Gastroesophageal sphincter (tissue), 4 donors: ENCODE measurements around the gene RESP18. TPM values are rescaled to one million over a fixed set of nuclear protein-coding genes. Genes with fewer than 3 reads are reported as not detected.
"Not testable (repeated sequence)": the region's sequence is repeated elsewhere in the genome, so short reads cannot be mapped to it uniquely, and the experiment has no call there.

ENCODE experiments used
- ATAC-seq: fragments of 150-250 bp; one replicate; pipeline ENCODE4 v1.9.1; 2016; ENCODE audit warnings: mild to moderate bottlenecking, moderate library complexity
- H3K27ac ChIP-seq, 4 donors: fragments of 200-600 bp; sonication (generic) in 3 of 4; 1 replicate in 3 of 4; 2 replicates in 1 of 4; pipeline ENCODE4 v1.5.1; 2016 to 2019
- H3K27me3 ChIP-seq: fragments of 200-600 bp; sonication (generic); one replicate; pipeline ENCODE4 v1.5.1; 2019
- H3K36me3 ChIP-seq, 2 donors: fragments of 200-600 bp; sonication (generic); one replicate each; pipeline ENCODE4 v1.5.1; 2019; ENCODE audit warnings: control low read depth in 1 of 2
- H3K4me1 ChIP-seq, 3 donors: fragments of 200-600 bp; sonication (generic); 1 replicate in 2 of 3; 2 replicates in 1 of 3; pipeline ENCODE4 v1.5.1; 2016 to 2019; ENCODE audit warnings: control low read depth in 2 of 3
- H3K4me3 ChIP-seq, 2 donors: fragments of 200-600 bp; sonication (generic); one replicate each; pipeline ENCODE4 v1.5.1; 2019; ENCODE audit warnings: mild to moderate bottlenecking in 1 of 2, moderate library complexity in 1 of 2
- H3K9me3 ChIP-seq, 3 donors: fragments of 200-600 bp; sonication (generic); one replicate each; pipeline ENCODE4 v1.5.1; 2017 to 2019; ENCODE audit warnings: control low read depth in 2 of 3
- EP300 ChIP-seq: sonication (generic); formaldehyde crosslinking; IDR thresholded peaks from one replicate; pipeline ENCODE4 v1.6.1; 2017; ENCODE audit warnings: antibody characterized with exemption, mild to moderate bottlenecking
- POLR2A ChIP-seq, 2 donors: fragments of 450-650 bp; IDR thresholded peaks; one replicate each; pipeline ENCODE4 v1.6.1; 2017; ENCODE audit warnings: antibody characterized with exemption in 2 of 2, mild to moderate bottlenecking in 2 of 2, moderate library complexity in 1 of 2
- POLR2AphosphoS5 ChIP-seq: sonication (generic); formaldehyde crosslinking; IDR thresholded peaks from one replicate; pipeline ENCODE4 v1.6.1; 2017; ENCODE audit warnings: antibody characterized with exemption
- WGBS, 2 donors: methylation state at CpG; one replicate each; pipeline ENCODE4 v1.1.5; 2018; ENCODE audit warnings: low coverage in 1 of 2; 5-methylcytosine and 5-hydroxymethylcytosine counted together
- total RNA-seq, 4 donors: library from RNA; depleted of rRNA; stranded (reverse); fragments of >200 nt; gene quantifications; one replicate each; pipeline ENCODE4 v1.1.0, GENCODE V29; 2016
- TF ChIP-seq, protein P1 (sequence below), 4 experiments: fragments of 200-600 bp in 2 of 4; fragments of 450-650 bp in 2 of 4; sonication (generic) in 1 of 4; IDR thresholded peaks; one replicate each; pipeline ENCODE4 v1.5.1; 2017 to 2019; ENCODE audit warnings: antibody characterized with exemption in 4 of 4, mild to moderate bottlenecking in 2 of 4, moderate library complexity in 2 of 4

RESP18 gene
- total RNA-seq, 4 donors from 2014 or later: not detected

GRCh38 chr2:219327719-219328118 is 4.8 kb downstream of the RESP18 start:
- no peaks in the 10 kb centered on the region for H3K36me3 ChIP-seq
- WGBS, 2 donors: 23% methylated on average over 2 of the region's 2 CpGs; no CpG with 5 or more reads in 1 of the 2 donors
- no peaks in the 10 kb centered on the region for H3K9me3 ChIP-seq
- peaks cover 74% of the 10 kb centered on the region for H3K27me3 ChIP-seq
- ATAC-seq: no peak
- TF ChIP-seq POLR2AphosphoS5 (no peak), POLR2A (IDR thresholded peaks at IDR 0.05) (no peak), EP300 (no peak)
- TF ChIP-seq, protein P1, sequence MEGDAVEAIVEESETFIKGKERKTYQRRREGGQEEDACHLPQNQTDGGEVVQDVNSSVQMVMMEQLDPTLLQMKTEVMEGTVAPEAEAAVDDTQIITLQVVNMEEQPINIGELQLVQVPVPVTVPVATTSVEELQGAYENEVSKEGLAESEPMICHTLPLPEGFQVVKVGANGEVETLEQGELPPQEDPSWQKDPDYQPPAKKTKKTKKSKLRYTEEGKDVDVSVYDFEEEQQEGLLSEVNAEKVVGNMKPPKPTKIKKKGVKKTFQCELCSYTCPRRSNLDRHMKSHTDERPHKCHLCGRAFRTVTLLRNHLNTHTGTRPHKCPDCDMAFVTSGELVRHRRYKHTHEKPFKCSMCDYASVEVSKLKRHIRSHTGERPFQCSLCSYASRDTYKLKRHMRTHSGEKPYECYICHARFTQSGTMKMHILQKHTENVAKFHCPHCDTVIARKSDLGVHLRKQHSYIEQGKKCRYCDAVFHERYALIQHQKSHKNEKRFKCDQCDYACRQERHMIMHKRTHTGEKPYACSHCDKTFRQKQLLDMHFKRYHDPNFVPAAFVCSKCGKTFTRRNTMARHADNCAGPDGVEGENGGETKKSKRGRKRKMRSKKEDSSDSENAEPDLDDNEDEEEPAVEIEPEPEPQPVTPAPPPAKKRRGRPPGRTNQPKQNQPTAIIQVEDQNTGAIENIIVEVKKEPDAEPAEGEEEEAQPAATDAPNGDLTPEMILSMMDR (IDR thresholded peaks at IDR 0.05): no peak
- H3K4me3 ChIP-seq: no peak overlapping the region
- no peaks in the 10 kb centered on the region for H3K4me1 ChIP-seq
- H3K27ac ChIP-seq: no peak overlapping the region

DNA sequence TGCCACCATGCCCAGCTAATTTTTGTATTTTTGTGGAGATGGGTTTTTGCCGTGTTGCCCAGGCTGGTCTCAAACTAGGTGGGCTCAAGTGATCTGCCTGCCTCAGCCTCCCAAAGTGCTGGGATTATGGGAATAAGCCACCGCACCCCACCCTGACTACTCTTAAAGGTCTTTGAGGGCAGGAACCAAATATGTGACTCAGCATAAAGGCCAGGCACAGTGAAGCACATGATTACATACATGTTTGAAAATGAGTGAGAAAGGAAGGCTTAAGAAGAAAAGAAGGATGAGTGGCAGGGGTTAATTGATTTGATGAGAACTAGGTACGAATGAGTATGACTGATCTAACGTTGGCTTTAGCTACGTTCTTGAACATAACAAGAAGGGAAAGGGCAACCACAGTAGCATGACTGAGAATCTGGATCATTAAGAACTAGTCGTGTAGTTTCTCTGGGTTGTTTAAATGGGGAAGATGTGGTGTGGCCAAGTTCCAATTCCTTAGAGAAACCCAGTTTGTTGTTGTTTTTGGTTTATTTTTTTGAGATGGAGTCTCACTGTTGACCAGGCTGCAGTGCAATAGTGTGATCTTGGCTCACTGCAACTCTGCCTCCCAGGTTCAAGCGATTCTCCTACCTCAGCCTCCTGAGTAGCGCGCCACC is 6.8 kb downstream of the RESP18 start:
- H3K9me3 ChIP-seq: no peaks in the 10 kb centered on the region
- no peak overlapping the region for H3K27ac ChIP-seq
- TF ChIP-seq POLR2AphosphoS5 (no peak), POLR2A (IDR thresholded peaks at IDR 0.05) (no peak), EP300 (no peak)
- TF ChIP-seq, protein P1 (IDR thresholded peaks at IDR 0.05): no peak
- 33 to 72% methylated on average over 5 to 8 of the region's 9 CpGs for WGBS, 2 donors
- no peaks in the 10 kb centered on the region for H3K36me3 ChIP-seq
- H3K4me3 ChIP-seq: no peak overlapping the region
- H3K4me1 ChIP-seq: no peaks in the 10 kb centered on the region
- no peak for ATAC-seq
- H3K27me3 ChIP-seq: peaks cover 68% of the 10 kb centered on the region

DNA sequence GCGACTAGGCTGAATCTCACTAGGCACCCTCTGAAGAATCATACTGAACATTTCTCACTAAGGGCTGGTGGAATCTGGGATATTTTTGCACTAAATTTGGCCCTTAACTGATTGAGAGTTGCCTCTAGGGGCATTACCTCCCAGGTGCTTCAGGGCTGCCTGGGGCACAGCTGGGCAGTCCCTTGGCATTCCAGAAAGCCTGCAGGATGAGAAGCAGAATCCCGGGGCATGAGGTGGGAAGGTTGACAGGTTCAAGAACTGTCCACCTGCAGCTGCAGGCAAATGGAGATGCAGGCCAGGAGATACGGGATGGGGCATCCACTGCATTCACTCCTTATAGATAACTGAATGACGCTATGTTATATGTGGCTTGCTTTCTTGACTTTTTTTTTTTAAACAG is 7.4 kb downstream of the RESP18 start:
- Histone ChIP-seq H3K36me3 (no peaks in the 10 kb centered on the region), H3K4me1 (no peaks in the 10 kb centered on the region), H3K4me3 (no peak overlapping the region), H3K27me3 (peaks cover 68% of the 10 kb centered on the region), H3K27ac (no peak overlapping the region), H3K9me3 (no peaks in the 10 kb centered on the region)
- TF ChIP-seq EP300: no peak
- TF ChIP-seq POLR2AphosphoS5: no peak
- TF ChIP-seq, protein P1 (IDR thresholded peaks at IDR 0.05): no peak
- no peak for TF ChIP-seq POLR2A (IDR thresholded peaks at IDR 0.05)
- no peak for ATAC-seq
- 70 to 85% methylated on average over 4 of the region's 4 CpGs for WGBS, 2 donors

GRCh38 chr2:219323434-219323833 is 9.1 kb downstream of the RESP18 start:
- no peaks in the 10 kb centered on the region for H3K36me3 ChIP-seq
- 41 to 78% methylated on average over 2 to 4 of the region's 4 CpGs for WGBS, 2 donors
- H3K4me1 ChIP-seq: no peaks in the 10 kb centered on the region
- no peak overlapping the region for H3K27ac ChIP-seq
- H3K27me3 ChIP-seq: peaks cover 75% of the 10 kb centered on the region
- no peak for TF ChIP-seq EP300
- no peak overlapping the region for H3K4me3 ChIP-seq
- H3K9me3 ChIP-seq: no peaks in the 10 kb centered on the region
- ATAC-seq: no peak

DNA sequence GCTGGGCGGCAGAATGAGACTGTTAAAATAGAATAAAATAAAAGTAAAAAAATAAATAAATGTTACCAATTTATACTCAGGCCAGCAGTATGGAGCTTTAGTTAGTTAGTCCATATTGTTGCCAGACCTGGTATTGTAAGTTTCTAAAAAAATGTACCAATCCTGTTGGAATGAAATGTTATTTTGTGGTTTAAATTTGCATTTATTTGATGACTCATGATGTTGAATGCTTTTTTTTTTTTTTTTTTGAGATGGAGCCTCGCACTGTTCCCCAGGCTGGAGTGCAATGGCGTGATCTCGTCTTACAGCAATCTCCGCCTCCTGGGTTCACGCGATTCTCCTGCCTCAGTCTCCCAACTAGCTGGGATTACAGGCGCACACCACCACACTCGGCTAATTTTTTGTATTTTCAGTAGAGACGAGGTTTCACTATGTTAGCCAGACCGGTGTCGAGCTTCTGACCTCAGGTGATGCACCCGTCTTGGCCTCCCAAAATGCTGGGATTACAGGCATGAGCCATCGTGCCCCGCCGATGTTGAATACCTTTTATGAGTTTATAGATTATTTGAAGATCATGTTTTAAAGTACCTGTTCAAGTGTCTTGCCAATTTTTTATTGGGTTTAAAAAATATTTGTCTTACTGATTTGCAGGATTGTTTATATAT is 17.6 kb downstream of the RESP18 start:
- Histone ChIP-seq H3K27ac (no peak overlapping the region), H3K4me3 (no peak overlapping the region), H3K36me3 (no peaks in the 10 kb centered on the region), H3K4me1 (no peaks in the 10 kb centered on the region), H3K9me3 (no peaks in the 10 kb centered on the region), H3K27me3 (peaks cover 53% of the 10 kb centered on the region)
- TF ChIP-seq EP300 (no peak), POLR2AphosphoS5 (no peak), POLR2A (IDR thresholded peaks at IDR 0.05) (no peak)
- TF ChIP-seq, protein P1 (IDR thresholded peaks at IDR 0.05): no peak
- ATAC-seq: no peak
- 85 to 96% methylated on average over 11 to 16 of the region's 16 CpGs for WGBS, 2 donors

- not testable (repeated sequence) for H3K36me3 ChIP-seq, H3K27ac ChIP-seq, ATAC-seq, H3K4me3 ChIP-seq, H3K9me3 ChIP-seq
- H3K27me3 ChIP-seq: peaks cover 64% of the 10 kb centered on the region
- peaks cover 0 to 13% (median 0%) of the 10 kb centered on the region in 3 donors for H3K4me1 ChIP-seq
- WGBS, 2 donors: 90 to 100% methylated on average over 1 to 2 of the region's 49 CpGs
Observed at GRCh38 chr2:219312683-219313263, 19.8 kb downstream of the RESP18 start.
